Measurements from ENCODE around the gene KLK15.

KLK15 gene

DNA sequence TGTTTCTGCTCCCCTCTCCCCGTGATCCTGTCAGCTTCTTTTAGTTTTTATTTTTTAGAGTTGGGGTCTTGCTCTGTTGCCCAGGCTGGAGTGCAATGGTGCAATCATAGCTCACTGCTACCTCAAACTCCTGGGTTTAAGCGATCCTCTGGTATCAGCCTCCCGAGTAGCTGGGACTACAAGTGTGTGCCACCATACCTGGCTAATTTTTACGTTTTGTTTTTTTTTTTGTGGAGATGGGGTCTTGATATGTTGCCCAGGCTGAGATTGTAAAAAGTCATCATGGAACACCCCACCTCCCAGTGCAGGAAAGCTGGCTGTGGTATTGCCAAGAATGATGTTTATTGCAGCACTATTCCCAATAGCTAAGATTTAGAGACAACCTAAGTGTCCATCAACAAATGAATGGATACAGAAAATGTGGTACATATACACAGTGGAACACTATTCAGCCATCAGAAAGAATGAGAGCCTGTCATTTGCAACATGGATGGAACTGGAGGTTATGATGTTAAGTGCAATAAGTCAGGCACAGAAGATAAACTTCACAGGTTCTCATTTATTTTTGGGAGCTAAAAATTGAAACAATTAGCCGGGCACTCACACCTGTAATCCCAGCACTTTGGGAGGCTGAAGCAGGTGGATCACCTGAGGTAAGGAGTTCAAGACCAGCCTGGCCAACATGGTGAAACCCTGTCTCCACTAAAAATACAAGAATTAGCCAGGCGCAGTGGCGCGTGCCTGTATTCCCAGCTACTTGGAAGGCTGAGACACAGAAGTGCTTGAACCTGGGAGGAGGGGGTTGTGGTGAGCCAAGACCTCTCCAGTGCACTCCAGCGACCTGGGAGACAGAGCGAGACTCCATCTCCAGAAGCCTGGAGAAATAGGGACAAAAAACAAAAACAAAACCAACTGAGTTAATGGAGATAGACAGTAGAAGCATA is 6.6 kb upstream of the KLK15 start:
- Histone ChIP-seq H3K4me3 (ENCODE audit: low read depth, low read length) (no peak overlapping the region), H3K27me3 (no peaks in the 10 kb centered on the region), H3K9me3 (no peaks in the 10 kb centered on the region), H3K36me3 (no peaks in the 10 kb centered on the region), H3K4me1 (no peaks in the 10 kb centered on the region)
- TF ChIP-seq, protein P1, sequence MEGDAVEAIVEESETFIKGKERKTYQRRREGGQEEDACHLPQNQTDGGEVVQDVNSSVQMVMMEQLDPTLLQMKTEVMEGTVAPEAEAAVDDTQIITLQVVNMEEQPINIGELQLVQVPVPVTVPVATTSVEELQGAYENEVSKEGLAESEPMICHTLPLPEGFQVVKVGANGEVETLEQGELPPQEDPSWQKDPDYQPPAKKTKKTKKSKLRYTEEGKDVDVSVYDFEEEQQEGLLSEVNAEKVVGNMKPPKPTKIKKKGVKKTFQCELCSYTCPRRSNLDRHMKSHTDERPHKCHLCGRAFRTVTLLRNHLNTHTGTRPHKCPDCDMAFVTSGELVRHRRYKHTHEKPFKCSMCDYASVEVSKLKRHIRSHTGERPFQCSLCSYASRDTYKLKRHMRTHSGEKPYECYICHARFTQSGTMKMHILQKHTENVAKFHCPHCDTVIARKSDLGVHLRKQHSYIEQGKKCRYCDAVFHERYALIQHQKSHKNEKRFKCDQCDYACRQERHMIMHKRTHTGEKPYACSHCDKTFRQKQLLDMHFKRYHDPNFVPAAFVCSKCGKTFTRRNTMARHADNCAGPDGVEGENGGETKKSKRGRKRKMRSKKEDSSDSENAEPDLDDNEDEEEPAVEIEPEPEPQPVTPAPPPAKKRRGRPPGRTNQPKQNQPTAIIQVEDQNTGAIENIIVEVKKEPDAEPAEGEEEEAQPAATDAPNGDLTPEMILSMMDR (IDR thresholded peaks at IDR 0.05; ENCODE audit: low read depth, low read length) = no peak
- DNase-seq = no peak

DNA sequence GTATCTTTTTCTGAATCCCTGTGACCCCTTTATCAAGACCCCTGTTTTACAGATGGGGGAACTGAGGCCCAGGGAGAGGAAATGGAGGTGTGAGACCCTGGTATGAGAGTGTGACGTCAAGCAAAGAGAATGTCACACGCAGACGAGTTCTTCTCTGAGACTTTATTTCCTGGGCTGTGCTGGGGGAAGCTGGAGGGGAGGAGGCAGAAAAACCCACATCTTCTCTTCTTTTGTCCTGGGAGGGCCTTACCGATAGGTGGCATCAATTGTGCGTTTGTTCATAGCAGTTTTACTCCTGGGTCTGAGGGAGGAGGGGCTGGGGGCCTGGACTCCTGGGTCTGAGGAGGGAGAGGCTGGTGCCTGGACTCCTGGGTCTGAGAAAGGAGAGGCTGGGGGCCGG is 4.9 kb upstream of the KLK15 start:
- Histone ChIP-seq H3K4me1 (no peaks in the 10 kb centered on the region), H3K4me3 (ENCODE audit: low read depth, low read length) (no peak overlapping the region), H3K36me3 (no peaks in the 10 kb centered on the region), H3K27me3 (no peaks in the 10 kb centered on the region), H3K9me3 (no peaks in the 10 kb centered on the region)
- DNase-seq = no peak
- TF ChIP-seq, protein P1 (IDR thresholded peaks at IDR 0.05; ENCODE audit: low read depth, low read length) = peak; percentile 54

DNA sequence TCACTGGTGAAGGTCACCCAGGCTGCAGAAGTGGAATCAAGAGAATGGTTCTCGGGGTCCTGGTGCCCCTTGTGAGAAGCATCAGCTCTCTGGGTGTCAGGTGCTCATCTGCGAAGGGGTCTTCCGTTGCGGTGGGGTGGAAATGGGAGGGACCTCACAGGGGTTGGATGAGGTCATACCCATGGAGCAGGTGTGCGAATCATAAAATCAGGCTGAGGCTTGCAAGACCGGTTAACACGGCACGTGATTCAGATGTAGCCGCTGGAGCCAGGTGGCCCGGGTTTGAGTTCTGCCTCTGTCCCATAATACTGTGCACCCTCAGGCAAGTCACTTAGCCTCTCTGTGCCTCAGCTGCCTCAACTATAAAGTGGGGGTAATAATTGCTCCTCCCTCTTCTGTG is 3.9 kb upstream of the KLK15 start:
- H3K4me3 ChIP-seq (ENCODE audit: low read depth, low read length) = no peak overlapping the region
- no peaks in the 10 kb centered on the region for H3K27me3 ChIP-seq
- TF ChIP-seq, protein P1 (IDR thresholded peaks at IDR 0.05; ENCODE audit: low read depth, low read length) = no peak
- H3K9me3 ChIP-seq = no peaks in the 10 kb centered on the region
- no peak for DNase-seq
- no peaks in the 10 kb centered on the region for H3K4me1 ChIP-seq
- no peaks in the 10 kb centered on the region for H3K36me3 ChIP-seq

DNA sequence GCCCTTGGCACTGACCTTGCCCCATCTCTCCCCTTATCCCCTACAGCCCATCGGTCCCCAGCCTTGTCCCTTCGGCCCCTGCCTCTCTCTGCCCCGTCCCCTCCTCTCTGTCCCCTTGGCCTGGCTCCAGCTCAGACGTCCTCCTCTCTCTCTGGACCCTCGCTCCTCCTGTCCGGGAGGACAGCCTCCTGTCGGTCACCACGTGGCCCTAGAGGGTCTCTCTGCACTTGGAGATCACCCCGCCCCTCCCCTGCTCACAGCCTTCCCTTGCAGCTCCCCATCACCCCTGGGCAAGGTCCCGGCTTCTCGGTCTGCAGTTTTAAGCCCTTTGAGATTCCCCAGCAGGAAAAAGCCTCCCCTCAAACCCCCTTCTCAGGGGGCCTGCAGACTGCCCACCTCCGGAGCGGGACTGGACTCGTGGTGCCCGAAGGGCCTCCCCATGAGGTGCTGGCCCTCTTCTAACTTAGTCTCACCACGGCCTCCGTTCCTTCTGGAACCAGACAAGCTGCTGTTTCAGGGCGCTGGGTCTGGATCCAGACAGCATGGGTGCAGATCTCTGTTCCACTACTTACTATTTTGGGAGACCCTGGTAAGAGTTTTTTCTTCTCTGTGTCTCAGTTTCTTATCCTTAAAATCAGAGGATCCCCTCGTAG is 3.3 kb upstream of the KLK15 start:
- H3K4me3 ChIP-seq (ENCODE audit: low read depth, low read length) = no peak overlapping the region

DNA sequence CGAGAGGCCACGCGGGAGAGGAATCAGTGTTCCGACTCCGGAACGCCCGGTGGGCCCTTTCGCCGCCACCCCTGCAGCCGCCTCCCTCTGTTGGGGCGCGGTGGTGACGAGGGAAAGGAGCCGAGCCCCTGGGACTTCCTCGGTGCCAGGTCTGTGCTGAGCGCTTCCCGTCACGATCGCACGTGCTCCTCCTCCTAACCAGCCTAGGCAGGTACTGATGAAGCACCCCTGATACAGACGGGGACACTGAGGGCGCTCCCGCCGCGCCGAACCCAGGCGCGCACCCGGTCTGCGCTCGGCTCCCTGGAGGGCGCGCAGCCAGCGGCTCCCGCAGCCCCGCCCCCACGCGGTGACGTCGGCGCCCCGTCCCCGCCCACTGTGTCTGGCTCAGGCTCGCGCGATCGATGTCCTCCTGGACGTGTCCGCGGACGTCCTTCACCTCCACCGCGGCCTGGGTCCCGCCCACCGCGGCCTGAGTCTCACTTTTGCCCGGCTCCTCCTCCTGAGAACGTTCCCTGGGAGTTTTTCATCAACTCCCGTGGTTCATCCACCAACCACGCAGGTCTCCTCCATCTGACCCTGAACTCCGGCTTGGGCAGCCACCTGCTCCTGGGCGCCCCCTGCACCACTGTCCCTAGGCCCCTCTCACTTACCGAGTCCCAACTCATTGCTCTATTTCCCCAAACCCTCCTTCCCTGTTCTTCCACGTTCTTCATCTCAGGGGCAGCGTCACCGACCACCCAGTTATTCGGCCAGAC is 2.6 kb upstream of the KLK15 start:
- TF ChIP-seq, protein P1 (IDR thresholded peaks at IDR 0.05; ENCODE audit: low read depth, low read length) = no peak
- no peaks in the 10 kb centered on the region for H3K4me1 ChIP-seq
- no peaks in the 10 kb centered on the region for H3K27me3 ChIP-seq
- peak; percentile 88 for DNase-seq
- no peaks in the 10 kb centered on the region for H3K9me3 ChIP-seq
- peak overlapping the region; percentile 74 for H3K4me3 ChIP-seq (ENCODE audit: low read depth, low read length)
- no peaks in the 10 kb centered on the region for H3K36me3 ChIP-seq

More for the DNA sequence above, 3.3 kb upstream of the KLK15 start:
- TF ChIP-seq, protein P1 (IDR thresholded peaks at IDR 0.05; ENCODE audit: low read depth, low read length) = no peak
- DNase-seq = no peak
- Histone ChIP-seq H3K36me3 (no peaks in the 10 kb centered on the region), H3K9me3 (no peaks in the 10 kb centered on the region), H3K27me3 (no peaks in the 10 kb centered on the region), H3K4me1 (no peaks in the 10 kb centered on the region)
